ENCODE data around the gene C9orf72.
"Not testable (repeated sequence)": the region's sequence is repeated elsewhere in the genome, so short reads cannot be mapped to it uniquely, and the experiment has no call there.

C9orf72 gene, protein sequence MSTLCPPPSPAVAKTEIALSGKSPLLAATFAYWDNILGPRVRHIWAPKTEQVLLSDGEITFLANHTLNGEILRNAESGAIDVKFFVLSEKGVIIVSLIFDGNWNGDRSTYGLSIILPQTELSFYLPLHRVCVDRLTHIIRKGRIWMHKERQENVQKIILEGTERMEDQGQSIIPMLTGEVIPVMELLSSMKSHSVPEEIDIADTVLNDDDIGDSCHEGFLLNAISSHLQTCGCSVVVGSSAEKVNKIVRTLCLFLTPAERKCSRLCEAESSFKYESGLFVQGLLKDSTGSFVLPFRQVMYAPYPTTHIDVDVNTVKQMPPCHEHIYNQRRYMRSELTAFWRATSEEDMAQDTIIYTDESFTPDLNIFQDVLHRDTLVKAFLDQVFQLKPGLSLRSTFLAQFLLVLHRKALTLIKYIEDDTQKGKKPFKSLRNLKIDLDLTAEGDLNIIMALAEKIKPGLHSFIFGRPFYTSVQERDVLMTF

DNA sequence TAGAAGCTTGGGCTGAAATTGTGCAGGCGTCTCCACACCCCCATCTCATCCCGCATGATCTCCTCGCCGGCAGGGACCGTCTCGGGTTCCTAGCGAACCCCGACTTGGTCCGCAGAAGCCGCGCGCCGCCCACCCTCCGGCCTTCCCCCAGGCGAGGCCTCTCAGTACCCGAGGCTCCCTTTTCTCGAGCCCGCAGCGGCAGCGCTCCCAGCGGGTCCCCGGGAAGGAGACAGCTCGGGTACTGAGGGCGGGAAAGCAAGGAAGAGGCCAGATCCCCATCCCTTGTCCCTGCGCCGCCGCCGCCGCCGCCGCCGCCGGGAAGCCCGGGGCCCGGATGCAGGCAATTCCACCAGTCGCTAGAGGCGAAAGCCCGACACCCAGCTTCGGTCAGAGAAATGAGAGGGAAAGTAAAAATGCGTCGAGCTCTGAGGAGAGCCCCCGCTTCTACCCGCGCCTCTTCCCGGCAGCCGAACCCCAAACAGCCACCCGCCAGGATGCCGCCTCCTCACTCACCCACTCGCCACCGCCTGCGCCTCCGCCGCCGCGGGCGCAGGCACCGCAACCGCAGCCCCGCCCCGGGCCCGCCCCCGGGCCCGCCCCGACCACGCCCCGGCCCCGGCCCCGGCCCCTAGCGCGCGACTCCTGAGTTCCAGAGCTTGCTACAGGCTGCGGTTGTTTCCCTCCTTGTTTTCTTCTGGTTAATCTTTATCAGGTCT lies at the start of gene C9orf72:
C9orf72 (minus strand) TSS at position 564 of the 716 bp plus-strand sequence. CDS start 6,361 bp downstream, outside the sequence.
- Histone ChIP-seq H3K9me3 (ENCODE audit: control insufficient read depth, insufficient read depth, low read length) (0 out of 2 replicates have a peak, but pooled peaks cover 2% of the 10 kb centered on the region), H3K36me3 (ENCODE audit: insufficient read depth, low read length) (no peaks in the 10 kb centered on the region), H3K9ac (ENCODE audit: low read depth, low read length) (peak within 1 kb of the TSS; percentile 90)

DNA sequence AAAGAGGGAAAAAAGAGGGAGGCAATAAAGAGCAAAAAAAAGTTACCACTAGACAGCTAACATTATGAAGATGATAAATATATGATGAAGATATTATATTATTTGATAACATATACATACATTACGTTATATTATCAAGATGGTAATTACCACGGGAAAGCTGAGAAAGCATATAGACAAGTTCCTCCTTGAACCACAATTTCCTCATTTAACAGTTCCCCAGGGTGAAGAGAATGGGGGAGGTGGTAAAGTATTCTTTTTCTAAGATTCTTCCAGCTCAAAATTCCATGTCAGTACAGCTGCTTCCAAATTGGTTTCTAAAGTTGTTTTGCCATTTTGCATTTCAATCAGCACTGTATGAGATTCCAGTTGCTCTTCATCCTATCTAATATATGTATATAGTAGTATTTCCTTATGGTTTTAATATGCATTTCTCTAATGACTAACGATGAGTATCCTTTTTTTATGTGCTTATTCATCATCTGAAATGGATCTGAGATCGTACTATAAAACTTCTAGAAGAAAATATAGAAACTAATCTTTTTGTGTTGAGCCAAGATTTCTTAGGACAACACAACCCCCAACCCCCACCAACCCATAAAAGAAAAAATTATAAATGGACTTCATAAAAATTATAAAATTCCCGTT lies 49.5 kb upstream of the C9orf72 start:
- 0 out of 2 replicates have a peak, but pooled peaks cover under 1% of the 10 kb centered on the region for H3K4me1 ChIP-seq (ENCODE audit: insufficient read depth, low read length)
- H3K36me3 ChIP-seq (ENCODE audit: insufficient read depth, low read length), result no peaks in the 10 kb centered on the region
- no peak overlapping the region for H3K9ac ChIP-seq (ENCODE audit: low read depth, low read length)
- H3K9me3 ChIP-seq (ENCODE audit: control insufficient read depth, insufficient read depth, low read length), result no peaks in the 10 kb centered on the region

More for the DNA sequence above, at the start of gene C9orf72:
- peaks cover 6% of the 10 kb centered on the region for H3K4me1 ChIP-seq (ENCODE audit: insufficient read depth, low read length)

DNA sequence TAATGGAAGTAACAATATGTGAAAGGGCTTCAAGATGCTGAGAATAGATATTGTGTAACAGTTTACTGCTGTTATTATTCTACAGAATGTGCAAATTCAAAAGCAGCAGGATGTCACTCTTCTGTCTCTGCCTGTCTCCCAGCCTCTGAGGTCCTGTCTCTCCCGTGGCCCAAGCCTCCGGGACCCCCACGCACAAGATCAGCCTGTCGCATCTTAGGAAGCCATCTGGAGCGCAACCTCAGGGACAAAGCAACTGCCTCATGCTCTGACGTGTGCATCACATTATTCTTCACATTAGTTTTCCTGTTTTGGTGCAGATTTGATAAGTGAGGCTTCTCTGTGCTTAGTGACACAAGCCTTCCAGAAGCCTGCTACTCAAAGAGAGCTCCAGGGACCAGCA lies 46.5 kb upstream of the C9orf72 start:
- no peak overlapping the region for H3K9ac ChIP-seq (ENCODE audit: low read depth, low read length)
- H3K36me3 ChIP-seq (ENCODE audit: insufficient read depth, low read length), result no peaks in the 10 kb centered on the region
- H3K9me3 ChIP-seq (ENCODE audit: control insufficient read depth, insufficient read depth, low read length), result no peaks in the 10 kb centered on the region
- no peaks in the 10 kb centered on the region for H3K4me1 ChIP-seq (ENCODE audit: insufficient read depth, low read length)

DNA sequence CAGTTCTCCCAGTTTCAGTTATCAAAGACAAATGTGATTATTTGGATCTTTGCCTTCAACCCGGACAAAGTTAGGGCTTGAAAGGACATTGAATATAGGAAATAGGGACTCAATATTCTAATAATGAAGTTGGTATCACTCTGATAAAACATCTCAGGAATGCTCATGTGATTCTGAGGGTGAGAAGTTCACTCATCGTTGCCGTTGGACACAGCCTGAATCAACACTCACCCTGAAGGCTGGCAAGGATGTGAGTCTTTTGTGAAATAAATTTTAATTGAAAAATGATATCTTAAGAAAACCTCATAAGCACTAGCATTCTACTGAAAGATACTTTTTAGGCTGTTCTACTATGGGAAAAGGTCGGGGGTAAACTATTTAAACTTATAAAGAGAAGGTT lies 44.8 kb upstream of the C9orf72 start:
- Histone ChIP-seq H3K36me3 (ENCODE audit: insufficient read depth, low read length) (no peaks in the 10 kb centered on the region), H3K4me1 (ENCODE audit: insufficient read depth, low read length) (no peaks in the 10 kb centered on the region), H3K9me3 (ENCODE audit: control insufficient read depth, insufficient read depth, low read length) (no peaks in the 10 kb centered on the region), H3K9ac (ENCODE audit: low read depth, low read length) (no peak overlapping the region)

DNA sequence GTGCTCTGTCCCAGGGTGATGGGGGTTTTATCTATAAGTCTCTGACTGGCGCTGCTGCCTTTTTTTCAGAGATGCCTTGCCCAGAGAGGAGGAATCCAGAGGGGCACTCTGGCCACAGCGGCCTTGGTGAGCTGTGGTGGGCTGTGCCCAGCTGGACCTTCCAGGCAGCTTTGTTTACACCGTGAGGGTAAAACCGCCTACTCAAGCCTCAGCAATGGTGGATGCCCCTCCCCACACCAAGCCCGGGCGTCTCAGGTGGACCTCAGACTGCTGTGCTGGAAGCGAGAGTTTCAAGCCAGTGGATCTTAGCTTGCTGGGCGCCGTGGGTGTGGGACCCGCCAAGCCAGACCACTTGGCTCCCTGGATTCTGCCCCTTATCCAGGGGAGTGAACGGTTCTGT lies 41.3 kb upstream of the C9orf72 start:
- Histone ChIP-seq H3K36me3 (ENCODE audit: insufficient read depth, low read length) (no peaks in the 10 kb centered on the region), H3K9me3 (ENCODE audit: control insufficient read depth, insufficient read depth, low read length) (no peaks in the 10 kb centered on the region), H3K9ac (ENCODE audit: low read depth, low read length) (no peak overlapping the region), H3K4me1 (ENCODE audit: insufficient read depth, low read length) (no peaks in the 10 kb centered on the region)

DNA sequence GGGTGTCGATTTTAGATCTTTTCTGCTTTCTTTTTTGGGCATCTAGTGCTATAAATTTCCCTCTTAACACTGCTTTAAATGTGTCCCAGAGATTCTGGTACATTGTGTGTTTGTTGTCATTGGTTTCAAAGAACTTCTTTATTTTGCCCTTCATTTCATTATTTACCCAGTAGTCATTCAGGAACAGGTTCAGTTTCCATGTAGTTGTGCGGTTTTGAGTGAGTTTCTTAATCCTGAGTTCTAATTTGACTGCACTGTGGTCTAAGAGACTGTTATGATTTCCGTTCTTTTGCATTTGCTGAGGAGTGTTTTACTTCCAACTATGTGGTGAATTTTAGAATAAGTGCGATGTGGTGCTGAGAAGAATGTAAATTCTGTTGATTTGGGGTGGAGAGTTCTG lies 38.8 kb upstream of the C9orf72 start:
- H3K9me3 ChIP-seq (ENCODE audit: control insufficient read depth, insufficient read depth, low read length); H3K36me3 ChIP-seq (ENCODE audit: insufficient read depth, low read length); H3K9ac ChIP-seq (ENCODE audit: low read depth, low read length); H3K4me1 ChIP-seq (ENCODE audit: insufficient read depth, low read length): not testable (repeated sequence)

DNA sequence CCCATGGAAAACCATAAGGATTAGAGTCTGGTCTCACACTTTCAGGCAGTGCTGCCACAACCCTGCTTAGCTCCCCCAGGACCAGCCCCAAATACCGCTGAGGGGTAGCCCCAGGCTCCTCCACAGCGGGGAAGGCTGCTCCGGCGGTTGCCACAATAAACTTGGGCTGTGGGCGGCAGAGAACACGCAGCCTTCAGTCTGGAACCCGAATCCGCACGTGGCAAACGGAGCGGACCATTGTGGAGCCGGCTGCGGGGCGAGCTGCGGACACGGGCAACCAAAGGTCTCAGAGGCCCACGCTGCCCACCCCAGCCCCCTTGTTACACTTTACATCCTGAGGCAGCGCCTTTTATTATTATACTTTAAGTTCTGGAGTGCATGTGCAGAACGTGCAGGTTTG lies 37.3 kb upstream of the C9orf72 start:
- Histone ChIP-seq H3K36me3 (ENCODE audit: insufficient read depth, low read length) (no peaks in the 10 kb centered on the region), H3K4me1 (ENCODE audit: insufficient read depth, low read length) (no peaks in the 10 kb centered on the region), H3K9ac (ENCODE audit: low read depth, low read length) (no peak overlapping the region), H3K9me3 (ENCODE audit: control insufficient read depth, insufficient read depth, low read length) (no peaks in the 10 kb centered on the region)

DNA sequence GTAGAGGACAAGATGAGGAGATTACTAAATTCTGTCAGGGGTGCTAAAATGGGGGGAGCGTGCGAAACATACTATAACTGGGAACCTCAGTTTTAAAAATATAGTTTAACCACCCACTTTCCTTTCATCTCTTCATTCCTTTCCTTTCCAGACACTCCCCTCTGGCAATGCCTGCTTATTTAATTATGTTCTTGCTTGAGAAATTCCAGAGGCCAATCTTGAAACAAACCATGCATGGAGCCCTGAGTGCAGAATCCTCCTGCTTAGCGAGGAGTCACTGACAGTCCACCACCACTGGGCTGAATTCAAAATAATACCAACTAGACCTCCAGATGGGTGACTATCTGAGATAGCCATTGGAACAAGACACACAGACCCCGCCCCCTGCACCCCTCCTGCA lies 29.7 kb upstream of the C9orf72 start:
- Histone ChIP-seq H3K36me3 (ENCODE audit: insufficient read depth, low read length) (no peaks in the 10 kb centered on the region), H3K4me1 (ENCODE audit: insufficient read depth, low read length) (0 out of 2 replicates have a peak, but pooled peaks cover 8% of the 10 kb centered on the region), H3K9ac (ENCODE audit: low read depth, low read length) (no peak overlapping the region), H3K9me3 (ENCODE audit: control insufficient read depth, insufficient read depth, low read length) (no peaks in the 10 kb centered on the region)

DNA sequence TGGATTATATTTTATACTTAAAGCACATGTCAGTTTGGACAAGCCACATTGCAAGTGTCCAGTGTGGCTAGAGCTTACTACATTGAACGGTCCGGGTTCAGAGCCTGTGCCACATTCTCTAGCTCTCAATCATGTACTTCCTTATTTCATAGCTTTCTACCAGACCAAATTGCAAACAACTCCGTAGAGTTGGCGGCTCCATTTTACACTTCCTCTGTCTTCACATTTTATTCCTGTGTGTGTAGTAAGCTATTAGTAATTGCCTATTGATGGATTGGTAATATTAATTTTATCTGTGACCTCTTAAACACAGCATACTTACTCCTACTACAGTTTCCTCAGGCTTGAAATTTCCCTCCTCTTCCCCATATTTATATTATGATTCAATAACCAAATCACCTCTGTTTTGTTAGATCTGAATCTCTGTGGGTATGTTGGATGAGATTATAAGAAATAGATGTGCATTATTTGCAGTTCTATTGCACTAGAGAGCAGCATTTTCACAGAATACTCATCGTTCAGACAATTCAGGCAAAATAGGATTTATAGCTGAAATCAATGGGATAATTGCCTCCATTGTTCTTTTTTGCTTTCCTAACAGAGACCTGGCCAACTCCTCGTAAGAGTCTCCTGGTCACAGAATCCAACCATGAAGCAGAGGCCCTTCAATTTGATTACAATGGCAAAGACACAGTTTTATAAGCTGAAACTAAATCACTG lies 29.0 kb upstream of the C9orf72 start:
- H3K9ac ChIP-seq (ENCODE audit: low read depth, low read length), result no peak overlapping the region
- H3K9me3 ChIP-seq (ENCODE audit: control insufficient read depth, insufficient read depth, low read length), result no peaks in the 10 kb centered on the region

DNA sequence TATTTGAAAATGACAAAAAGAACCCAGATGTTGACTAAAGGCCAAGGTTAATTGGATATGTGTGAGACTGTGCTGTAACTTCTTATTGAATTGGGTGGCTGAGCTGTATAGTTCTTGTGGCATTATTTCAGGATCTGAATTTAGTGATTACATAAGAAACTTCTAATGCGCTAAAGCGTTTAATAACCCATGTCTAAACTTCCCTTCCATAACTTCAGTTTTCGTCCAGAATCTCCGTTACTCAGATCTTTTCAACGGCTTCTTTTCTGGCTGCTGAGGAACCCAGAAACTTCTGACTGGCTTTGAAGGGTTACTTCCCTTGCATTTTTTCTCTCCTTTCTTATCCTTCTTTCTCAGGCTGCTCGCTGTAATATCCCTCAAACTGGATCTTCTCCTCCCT lies 28.1 kb upstream of the C9orf72 start:
- no peaks in the 10 kb centered on the region for H3K9me3 ChIP-seq (ENCODE audit: control insufficient read depth, insufficient read depth, low read length)
- H3K4me1 ChIP-seq (ENCODE audit: insufficient read depth, low read length), result 0 out of 2 replicates have a peak, but pooled peaks cover 8% of the 10 kb centered on the region
- no peaks in the 10 kb centered on the region for H3K36me3 ChIP-seq (ENCODE audit: insufficient read depth, low read length)
- no peak overlapping the region for H3K9ac ChIP-seq (ENCODE audit: low read depth, low read length)

More for the DNA sequence above, 29.0 kb upstream of the C9orf72 start:
- Histone ChIP-seq H3K4me1 (ENCODE audit: insufficient read depth, low read length) (0 out of 2 replicates have a peak, but pooled peaks cover 8% of the 10 kb centered on the region), H3K36me3 (ENCODE audit: insufficient read depth, low read length) (no peaks in the 10 kb centered on the region)

DNA sequence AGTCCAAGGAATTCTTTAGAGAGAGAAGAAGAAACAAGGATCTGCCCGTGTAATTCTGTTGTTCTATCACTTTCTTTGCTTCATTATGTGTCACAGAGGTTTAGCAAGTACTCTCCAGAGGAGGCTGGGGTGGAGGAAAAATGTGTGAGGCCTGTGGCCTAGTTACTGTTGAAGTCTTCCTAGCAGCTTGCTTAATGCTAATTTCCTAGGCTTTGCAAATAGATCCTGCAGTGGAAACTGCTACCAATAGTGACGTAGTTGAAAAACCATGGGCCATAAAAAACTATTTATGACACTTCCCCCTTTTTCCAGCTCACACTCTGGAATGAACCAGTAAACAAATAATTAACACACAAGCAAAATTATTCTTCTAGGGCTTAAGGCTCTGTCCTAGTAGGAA lies 27.0 kb upstream of the C9orf72 start:
- no peak overlapping the region for H3K9ac ChIP-seq (ENCODE audit: low read depth, low read length)
- 0 out of 2 replicates have a peak, but pooled peaks cover 8% of the 10 kb centered on the region for H3K4me1 ChIP-seq (ENCODE audit: insufficient read depth, low read length)
- H3K9me3 ChIP-seq (ENCODE audit: control insufficient read depth, insufficient read depth, low read length), result no peaks in the 10 kb centered on the region
- no peaks in the 10 kb centered on the region for H3K36me3 ChIP-seq (ENCODE audit: insufficient read depth, low read length)

DNA sequence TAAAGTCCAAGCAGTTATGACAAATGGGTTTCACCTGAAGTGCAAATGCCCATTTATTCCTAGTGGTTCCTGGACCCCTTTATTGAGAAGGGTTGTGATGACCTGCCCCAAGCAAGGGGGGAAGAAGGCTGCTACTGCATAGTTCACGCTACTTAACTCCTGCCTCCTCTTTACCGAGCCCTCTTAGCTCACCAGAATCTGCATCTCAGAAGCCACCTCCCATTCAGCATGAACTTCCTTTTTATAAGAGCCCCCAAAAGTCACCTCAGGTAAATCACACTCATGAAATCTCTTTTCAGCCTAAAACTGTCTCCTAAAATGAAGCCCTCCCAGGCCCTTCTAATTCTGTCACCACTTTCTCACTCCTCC lies 26.6 kb upstream of the C9orf72 start:
- H3K36me3 ChIP-seq (ENCODE audit: insufficient read depth, low read length), result no peaks in the 10 kb centered on the region
- no peaks in the 10 kb centered on the region for H3K9me3 ChIP-seq (ENCODE audit: control insufficient read depth, insufficient read depth, low read length)
- H3K9ac ChIP-seq (ENCODE audit: low read depth, low read length), result no peak overlapping the region
- H3K4me1 ChIP-seq (ENCODE audit: insufficient read depth, low read length), result 0 out of 2 replicates have a peak, but pooled peaks cover 8% of the 10 kb centered on the region

DNA sequence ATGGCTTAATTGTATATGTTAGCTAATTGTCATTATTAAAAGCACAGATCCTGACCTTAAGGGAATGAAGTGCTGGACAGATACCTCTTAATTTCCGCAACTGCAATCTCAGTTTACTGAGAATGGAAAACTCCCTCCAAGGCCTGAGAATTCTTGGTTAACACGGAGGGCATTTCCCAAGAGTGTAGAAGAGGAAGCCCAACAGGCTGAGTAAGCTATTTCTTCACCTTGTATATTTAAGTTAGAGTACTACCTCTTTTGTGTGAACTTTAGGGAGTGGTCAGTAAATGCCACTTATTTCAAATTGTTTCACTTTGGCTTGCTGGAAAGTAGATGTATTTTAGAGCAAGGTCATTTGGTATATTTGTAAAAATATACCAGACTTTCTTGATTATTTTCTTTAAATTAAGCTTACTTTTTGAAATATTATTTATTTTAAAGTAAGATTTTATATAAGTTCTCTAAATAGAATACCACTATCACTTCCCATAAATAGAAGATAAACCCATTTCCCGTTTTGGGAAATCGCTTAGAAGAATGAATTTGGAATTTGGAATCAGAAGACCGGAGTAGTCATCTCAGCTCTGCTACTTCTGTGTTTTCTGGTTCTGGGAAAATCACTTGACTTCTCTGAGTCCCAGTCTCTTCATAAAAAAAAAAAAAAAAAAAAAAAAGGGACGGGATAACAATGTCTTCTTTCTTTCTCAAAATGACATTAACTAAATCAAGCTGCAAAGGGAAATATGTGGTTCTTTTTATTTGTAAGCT lies 26.0 kb upstream of the C9orf72 start:
- H3K9me3 ChIP-seq (ENCODE audit: control insufficient read depth, insufficient read depth, low read length), result no peaks in the 10 kb centered on the region
- H3K9ac ChIP-seq (ENCODE audit: low read depth, low read length), result no peak overlapping the region
- H3K36me3 ChIP-seq (ENCODE audit: insufficient read depth, low read length), result no peaks in the 10 kb centered on the region
- H3K4me1 ChIP-seq (ENCODE audit: insufficient read depth, low read length), result 0 out of 2 replicates have a peak, but pooled peaks cover 8% of the 10 kb centered on the region

All from ES-I3 (cell line).